PC-9 (cell line): Measurements from ENCODE around the gene ADARB2.

Source experiments
- CTCF ChIP-seq: fragments of 200-600 bp; sonication (generic); conservative IDR thresholded peaks from 2 replicates; pipeline ENCODE4 v1.6.1; 2017; ENCODE audit warnings: mixed run types, antibody characterized with exemption, mild to moderate bottlenecking, moderate library complexity
- EZH2 ChIP-seq: fragments of 200-600 bp; sonication (generic); IDR thresholded peaks from 2 replicates; pipeline ENCODE4 v1.8.0; 2017; ENCODE audit warnings: antibody characterized with exemption, low read depth

GRCh38 chr10:1423676-1424253, 313.6 kb downstream of the ADARB2 start:
- TF ChIP-seq CTCF = no peak
- no peak for TF ChIP-seq EZH2
